GM18868 (cell line): Measurements from ENCODE around the gene BUB3.

Experiments
- ATAC-seq: cut with Tn5 transposase; IDR thresholded peaks from one replicate; pipeline ENCODE4 v1.9.1; 2021; ENCODE audit warnings: mild to moderate bottlenecking, moderate library complexity; ENCODE audit not compliant: unreplicated experiment

The BUB3 gene

DNA sequence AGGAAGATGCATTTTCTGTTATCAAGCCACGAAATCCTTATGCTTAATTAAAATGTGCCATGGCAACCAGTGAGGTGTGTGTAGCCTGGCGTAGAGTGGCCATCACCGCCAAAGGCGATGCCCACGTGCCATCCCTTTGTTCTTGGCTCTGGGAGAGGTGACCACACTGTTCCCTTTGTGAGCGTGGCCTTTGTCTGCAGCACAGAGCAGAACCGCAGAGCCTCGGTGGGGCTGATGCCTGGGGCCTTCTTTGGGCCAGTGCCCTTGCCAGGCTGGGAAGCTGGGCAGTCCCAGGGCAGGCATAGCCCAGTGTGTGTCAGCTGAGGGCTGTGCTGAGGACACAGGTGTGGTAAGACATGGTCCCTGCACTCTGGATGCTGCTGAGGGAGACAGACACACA is 48.3 kb downstream of the BUB3 start:
- no peak for ATAC-seq

DNA sequence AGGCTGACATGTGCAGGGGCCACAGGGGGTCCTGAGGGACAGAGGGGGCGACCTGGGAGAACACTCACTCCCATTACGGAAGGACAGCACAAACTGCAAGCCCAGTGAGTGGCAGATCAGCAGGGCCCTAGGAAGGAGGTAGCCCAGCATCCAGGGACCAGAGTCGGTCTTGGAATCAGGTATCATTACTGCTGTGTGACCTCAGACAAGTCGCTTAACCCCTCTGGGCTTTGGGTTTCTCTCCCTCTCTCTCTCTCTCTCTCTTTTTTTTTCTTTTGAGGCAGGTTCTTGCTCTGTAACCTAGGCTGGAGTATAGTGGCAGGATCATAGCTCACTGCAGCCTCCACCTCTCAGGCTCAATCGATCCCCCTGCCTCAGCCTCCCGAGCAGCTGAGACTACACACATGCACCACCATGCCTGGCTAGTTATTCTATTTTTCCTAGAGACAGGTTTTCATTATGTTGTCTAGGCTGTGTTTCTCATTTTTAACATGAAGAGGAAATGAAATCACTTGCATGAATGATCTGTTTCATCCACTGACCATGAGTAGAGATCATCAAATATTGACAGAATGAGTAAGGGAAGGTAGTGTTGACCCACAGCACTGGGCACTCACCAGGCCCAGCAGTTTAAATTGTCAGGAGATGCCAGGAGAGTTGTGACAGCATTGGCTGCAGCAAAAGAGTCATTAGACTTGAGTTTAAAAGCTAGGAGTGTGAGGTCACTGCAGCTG is 49.4 kb downstream of the BUB3 start:
- ATAC-seq, result no peak

DNA sequence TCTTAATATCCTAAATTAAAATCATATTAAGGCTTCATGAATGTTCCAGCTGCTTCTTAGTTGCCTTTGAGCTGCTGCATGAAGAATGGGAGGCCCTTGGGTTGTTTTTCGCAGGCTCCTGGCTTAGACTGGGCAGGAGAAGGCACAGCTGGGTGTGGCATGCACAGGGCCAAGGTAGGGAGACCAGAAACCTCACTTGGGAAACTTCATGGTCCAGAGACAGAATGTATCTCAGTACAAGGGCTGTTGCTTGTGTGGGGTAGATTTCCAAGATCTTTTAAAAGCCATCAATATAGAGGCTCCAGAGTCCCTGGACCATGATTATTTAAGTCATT is 49.9 kb downstream of the BUB3 start:
- no peak for ATAC-seq

GRCh38 chr10:123205041-123205440 is 50.8 kb downstream of the BUB3 start:
- ATAC-seq, result no peak

DNA sequence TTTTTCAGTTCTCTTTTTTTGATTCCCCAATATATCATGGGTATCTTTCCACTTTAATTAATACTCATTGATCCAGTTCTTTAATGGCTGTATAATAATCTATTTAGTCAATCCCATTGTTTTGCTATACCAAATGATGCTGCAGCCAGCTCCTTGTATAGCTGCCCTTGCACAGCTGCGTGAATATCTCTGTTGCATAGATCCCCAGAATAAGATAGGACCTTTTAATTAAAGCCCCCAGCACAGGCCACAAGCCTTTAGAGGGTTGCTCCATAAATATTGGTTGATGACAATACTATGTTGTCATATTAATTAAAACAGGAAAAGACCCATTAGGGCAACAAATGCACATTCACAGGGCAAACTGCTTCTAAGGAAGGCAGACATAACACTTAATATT is 57.9 kb downstream of the BUB3 start:
- no peak for ATAC-seq

GRCh38 chr10:123212640-123213039 is 58.4 kb downstream of the BUB3 start:
- ATAC-seq, result no peak

DNA sequence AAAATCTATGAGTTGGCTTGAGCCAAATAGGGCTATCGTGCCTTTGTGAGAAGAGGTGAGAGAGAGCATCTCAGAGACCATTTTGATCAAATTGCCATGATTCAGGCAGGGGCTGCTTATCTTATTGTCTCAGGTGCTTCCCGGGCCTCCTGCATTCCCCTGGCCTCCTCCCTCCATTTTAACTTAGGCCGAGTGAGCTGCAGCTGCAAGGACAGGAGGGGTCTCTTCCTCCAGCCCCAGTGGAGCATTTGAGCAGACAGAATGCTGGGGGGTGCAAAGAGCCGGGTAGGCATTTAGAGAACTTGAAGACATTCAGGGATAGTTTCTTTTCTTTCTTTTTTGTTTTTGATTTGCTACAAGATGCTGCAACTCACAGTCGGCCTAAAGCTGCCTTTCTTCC is 59.0 kb downstream of the BUB3 start:
- no peak for ATAC-seq
